ENCODE results near the gene ESPL1.
"Not testable (repeated sequence)": the region's sequence is repeated elsewhere in the genome, so short reads cannot be mapped to it uniquely, and the experiment has no call there.

Gene ESPL1

GRCh38 chr12:53300187-53300586, 32.1 kb downstream of the ESPL1 start:
- DNase-seq (ENCODE audit: low spot score): no peak

GRCh38 chr12:53302903-53303302, 34.8 kb downstream of the ESPL1 start:
- DNase-seq (ENCODE audit: low spot score): no peak

GRCh38 chr12:53306826-53307225, 38.7 kb downstream of the ESPL1 start:
- no peak for DNase-seq (ENCODE audit: low spot score)

GRCh38 chr12:53308276-53308675, 40.2 kb downstream of the ESPL1 start:
- DNase-seq (ENCODE audit: low spot score): no peak

GRCh38 chr12:53313996-53314395, 45.9 kb downstream of the ESPL1 start:
- no peak for DNase-seq (ENCODE audit: low spot score)

- DNase-seq (ENCODE audit: low spot score): no peak
Observed at GRCh38 chr12:53320352-53321195, 52.5 kb downstream of the ESPL1 start.

GRCh38 chr12:53324113-53324778, 56.1 kb downstream of the ESPL1 start:
- DNase-seq (ENCODE audit: low spot score): peak; percentile 80

GRCh38 chr12:53324779-53325510, 56.8 kb downstream of the ESPL1 start:
- DNase-seq (ENCODE audit: low spot score): peak; percentile 92

GRCh38 chr12:53325511-53326061, 57.5 kb downstream of the ESPL1 start:
- peak; percentile 87 for DNase-seq (ENCODE audit: low spot score)

GRCh38 chr12:53326460-53327185, 58.5 kb downstream of the ESPL1 start:
- no peak for DNase-seq (ENCODE audit: low spot score)

- peak; percentile 57 for DNase-seq (ENCODE audit: low spot score)
Observed at GRCh38 chr12:53327435-53328042, 59.4 kb downstream of the ESPL1 start.

GRCh38 chr12:53328043-53328435, 59.9 kb downstream of the ESPL1 start:
- no peak for DNase-seq (ENCODE audit: low spot score)

- DNase-seq (ENCODE audit: low spot score): no peak
Observed at GRCh38 chr12:53330671-53331070, 62.6 kb downstream of the ESPL1 start.

GRCh38 chr12:53332339-53332738, 64.2 kb downstream of the ESPL1 start:
- DNase-seq (ENCODE audit: low spot score): not testable (repeated sequence)

GRCh38 chr12:53332744-53333143, 64.6 kb downstream of the ESPL1 start:
- no peak for DNase-seq (ENCODE audit: low spot score)

- DNase-seq (ENCODE audit: low spot score): no peak
Observed at GRCh38 chr12:53333289-53333688, 65.2 kb downstream of the ESPL1 start.

- DNase-seq (ENCODE audit: low spot score): no peak
Observed at GRCh38 chr12:53333845-53334244, 65.7 kb downstream of the ESPL1 start.

- DNase-seq (ENCODE audit: low spot score): no peak
Observed at GRCh38 chr12:53334822-53335221, 66.7 kb downstream of the ESPL1 start.

- DNase-seq (ENCODE audit: low spot score): no peak
Observed at GRCh38 chr12:53336181-53336681, 68.1 kb downstream of the ESPL1 start, which contains the start of gene SP7. TSS of gene SP7 (minus strand) at chr12:53336354. CDS start at chr12:53335646, 708 bp downstream.

- DNase-seq (ENCODE audit: low spot score): no peak
Observed at GRCh38 chr12:53338017-53338416, 69.9 kb downstream of the ESPL1 start.

GRCh38 chr12:53338916-53339315, 70.8 kb downstream of the ESPL1 start:
- DNase-seq (ENCODE audit: low spot score): no peak

Measured in pons (tissue), 1 donor.